ENCODE data around the gene MKLN1. TPM values are rescaled to one million over a fixed set of nuclear protein-coding genes. Genes with fewer than 3 reads are reported as not detected.
"Not testable (repeated sequence)": the region's sequence is repeated elsewhere in the genome, so short reads cannot be mapped to it uniquely, and the experiment has no call there.

MKLN1 gene
- total RNA-seq, 1 donor, result 78.5 TPM

DNA sequence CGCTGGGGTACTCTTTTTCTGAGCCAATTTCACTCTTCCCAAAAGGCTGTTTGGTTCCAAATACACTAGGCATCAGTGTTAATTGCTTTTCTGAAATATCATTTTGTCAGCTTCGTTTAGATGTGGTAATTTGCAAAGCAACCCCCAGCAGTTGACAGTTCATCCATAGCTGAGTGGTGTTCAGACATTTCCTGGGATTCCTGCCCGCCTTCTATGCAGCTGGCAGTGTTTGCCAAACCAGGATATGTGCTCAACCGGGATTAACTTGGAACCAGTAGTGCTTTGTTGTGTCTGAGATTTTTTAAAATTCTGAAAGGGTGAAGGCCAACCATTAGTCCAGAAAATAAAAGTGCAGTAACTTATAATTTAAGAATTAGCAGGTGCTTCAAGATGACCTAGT, 25.2 kb upstream of the MKLN1 start:
- no peaks in the 10 kb centered on the region for H3K9me3 ChIP-seq (ENCODE audit: low read depth, low read length)
- no peaks in the 10 kb centered on the region for H3K4me1 ChIP-seq (ENCODE audit: insufficient read depth, low read length)
- H3K27me3 ChIP-seq (ENCODE audit: insufficient read depth, low read length), result no peaks in the 10 kb centered on the region
- H3K4me3 ChIP-seq (ENCODE audit: low read length), result no peak overlapping the region

DNA sequence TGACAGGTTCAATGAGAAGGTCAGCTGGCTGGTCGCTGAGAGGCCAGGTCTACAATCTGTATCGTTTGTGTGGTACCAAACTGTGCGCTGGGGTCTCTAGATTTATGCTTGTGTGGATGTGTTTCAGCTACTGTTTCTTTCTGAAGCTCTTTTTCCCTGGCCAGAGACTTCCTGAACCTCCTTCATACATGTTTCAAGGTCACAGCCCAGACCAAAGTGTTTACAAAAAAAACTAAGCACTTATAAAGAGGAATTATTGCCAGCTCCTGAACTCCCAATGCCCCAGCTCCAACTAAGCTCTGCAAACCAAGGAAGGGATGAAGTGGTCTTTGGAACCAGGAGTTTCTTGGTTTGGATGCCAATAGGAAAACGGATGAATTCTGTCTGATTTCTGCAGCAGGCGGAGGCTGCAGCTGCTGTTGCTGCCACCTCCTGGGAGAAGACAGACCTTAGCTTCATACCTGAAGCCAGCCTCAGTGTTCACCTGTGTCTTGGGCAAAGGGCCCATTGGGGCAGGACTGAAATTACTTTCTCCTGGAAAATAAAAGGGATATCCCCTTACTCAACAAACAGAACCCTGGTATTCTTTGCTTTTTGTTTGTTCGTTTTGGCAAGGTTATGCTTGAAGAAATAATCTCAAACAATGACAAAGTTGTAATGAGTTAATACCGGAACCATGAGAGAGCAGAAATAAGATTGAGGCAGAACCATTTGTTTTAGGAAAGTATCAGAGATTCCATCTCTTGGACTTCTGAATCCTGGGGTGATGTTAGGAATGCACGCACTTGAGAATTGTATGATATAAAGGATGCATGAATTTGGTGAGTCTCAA, 24.6 kb upstream of the MKLN1 start:
- no peak overlapping the region for H3K4me3 ChIP-seq (ENCODE audit: low read length)

DNA sequence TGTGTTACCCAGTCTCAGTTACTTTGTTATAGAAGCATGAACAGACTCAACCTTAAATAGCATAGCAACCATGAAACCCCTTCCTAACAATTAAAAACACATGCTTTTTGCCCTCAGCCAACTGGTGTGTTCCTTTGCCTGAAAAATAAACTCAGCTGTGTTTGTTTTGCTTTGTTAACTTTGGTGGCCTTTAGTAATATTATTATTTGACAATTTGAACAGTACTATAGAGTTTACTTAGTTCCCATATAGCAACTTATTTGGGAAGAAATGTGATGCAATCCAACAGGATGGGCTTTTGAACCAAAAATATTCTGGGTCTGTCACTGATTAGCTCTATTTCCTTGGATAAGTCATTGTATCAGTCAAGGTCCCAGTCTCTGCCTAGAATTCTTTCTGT, 22.5 kb upstream of the MKLN1 start:
- H3K4me1 ChIP-seq (ENCODE audit: insufficient read depth, low read length), result no peaks in the 10 kb centered on the region

More for the DNA sequence above, 24.6 kb upstream of the MKLN1 start:
- no peaks in the 10 kb centered on the region for H3K27me3 ChIP-seq (ENCODE audit: insufficient read depth, low read length)
- no peaks in the 10 kb centered on the region for H3K4me1 ChIP-seq (ENCODE audit: insufficient read depth, low read length)
- H3K9me3 ChIP-seq (ENCODE audit: low read depth, low read length), result no peaks in the 10 kb centered on the region

DNA sequence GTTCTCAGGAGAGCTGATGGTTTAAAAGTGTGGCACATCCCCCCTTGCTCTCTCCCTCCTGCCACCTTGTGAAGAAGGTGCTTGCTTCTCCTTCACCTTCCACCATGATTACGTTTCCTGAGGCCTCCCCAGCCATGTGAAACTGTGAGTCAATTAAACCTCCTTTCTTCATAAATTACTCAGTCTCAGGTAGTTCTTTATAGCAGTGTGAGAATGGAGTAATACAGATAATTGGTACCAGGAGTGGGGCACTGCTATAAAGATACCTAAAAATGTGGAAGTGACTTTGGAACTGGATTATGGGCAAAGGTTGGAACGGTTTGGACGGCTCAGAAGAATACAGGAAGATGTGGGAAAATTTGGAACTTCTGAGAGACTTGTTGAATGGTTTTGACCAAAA, 21.6 kb upstream of the MKLN1 start:
- H3K27me3 ChIP-seq (ENCODE audit: insufficient read depth, low read length); H3K4me1 ChIP-seq (ENCODE audit: insufficient read depth, low read length); H3K4me3 ChIP-seq (ENCODE audit: low read length); H3K9me3 ChIP-seq (ENCODE audit: low read depth, low read length): not testable (repeated sequence)

More for the DNA sequence above, 22.5 kb upstream of the MKLN1 start:
- Histone ChIP-seq H3K4me3 (ENCODE audit: low read length) (no peak overlapping the region), H3K9me3 (ENCODE audit: low read depth, low read length) (no peaks in the 10 kb centered on the region), H3K27me3 (ENCODE audit: insufficient read depth, low read length) (no peaks in the 10 kb centered on the region)

DNA sequence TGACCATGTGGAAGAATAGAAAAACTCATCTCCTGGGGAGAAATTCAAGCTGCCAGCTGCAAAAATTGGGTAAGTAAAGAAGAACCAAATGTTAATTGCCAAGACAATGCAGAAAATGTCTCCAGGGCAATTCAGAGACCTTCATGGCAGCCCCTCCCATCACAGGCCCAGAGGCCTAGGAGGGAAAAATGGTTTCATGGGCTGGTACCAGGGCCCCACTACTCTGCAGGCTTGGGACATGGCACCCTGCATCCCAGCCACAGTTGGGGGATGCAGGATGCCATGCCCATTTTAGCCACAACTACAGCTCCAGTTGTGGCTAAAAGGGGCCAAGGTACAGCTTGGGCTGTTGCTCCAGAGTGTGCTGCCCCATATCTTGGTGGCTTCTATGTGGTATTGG, 20.9 kb upstream of the MKLN1 start:
- no peaks in the 10 kb centered on the region for H3K4me1 ChIP-seq (ENCODE audit: insufficient read depth, low read length)
- H3K9me3 ChIP-seq (ENCODE audit: low read depth, low read length), result no peaks in the 10 kb centered on the region
- no peaks in the 10 kb centered on the region for H3K27me3 ChIP-seq (ENCODE audit: insufficient read depth, low read length)
- H3K4me3 ChIP-seq (ENCODE audit: low read length), result no peak overlapping the region

DNA sequence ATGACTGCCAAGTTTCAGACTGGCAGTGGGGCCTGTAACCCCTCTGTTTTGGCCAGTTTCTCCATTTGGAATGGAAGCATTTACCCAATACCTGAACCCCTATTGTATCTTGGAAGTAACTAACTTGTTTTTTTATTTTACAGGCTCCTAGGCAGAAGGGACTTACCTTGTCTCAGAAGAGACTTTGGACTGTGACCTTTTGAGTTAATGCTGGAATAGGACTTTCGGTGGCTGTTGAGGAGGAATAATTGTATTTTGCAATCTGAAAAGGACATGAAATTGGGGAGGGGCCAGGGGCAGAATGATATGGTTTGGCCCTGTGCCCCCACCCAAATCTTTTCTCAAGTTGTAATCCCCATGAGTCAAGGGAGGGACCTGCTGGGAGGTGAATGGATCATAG, 20.0 kb upstream of the MKLN1 start:
- Histone ChIP-seq H3K9me3 (ENCODE audit: low read depth, low read length) (peaks cover 1% of the 10 kb centered on the region), H3K4me1 (ENCODE audit: insufficient read depth, low read length) (no peaks in the 10 kb centered on the region), H3K27me3 (ENCODE audit: insufficient read depth, low read length) (no peaks in the 10 kb centered on the region), H3K4me3 (ENCODE audit: low read length) (no peak overlapping the region)

DNA sequence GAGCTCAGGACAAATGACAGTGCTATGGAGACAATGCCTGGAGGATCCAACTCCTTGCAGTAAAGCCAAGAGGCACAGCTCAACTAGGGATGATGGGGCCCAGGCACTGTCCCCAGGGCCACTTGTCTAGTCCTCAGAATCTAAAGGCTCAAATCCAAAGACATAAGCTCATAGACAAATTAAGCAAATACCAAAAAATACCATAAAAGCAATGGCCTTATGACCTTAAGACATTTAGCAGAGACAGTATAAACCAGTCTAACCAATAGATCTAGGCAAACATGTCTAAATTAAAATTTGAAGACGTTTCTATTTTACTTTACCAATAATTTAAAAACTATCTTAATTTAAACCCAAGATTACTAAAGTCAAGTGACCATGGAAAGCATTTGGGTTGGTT, 14.8 kb upstream of the MKLN1 start:
- no peak overlapping the region for H3K4me3 ChIP-seq (ENCODE audit: low read length)
- H3K27me3 ChIP-seq (ENCODE audit: insufficient read depth, low read length), result no peaks in the 10 kb centered on the region
- no peaks in the 10 kb centered on the region for H3K4me1 ChIP-seq (ENCODE audit: insufficient read depth, low read length)
- peaks cover 5% of the 10 kb centered on the region for H3K9me3 ChIP-seq (ENCODE audit: low read depth, low read length)

DNA sequence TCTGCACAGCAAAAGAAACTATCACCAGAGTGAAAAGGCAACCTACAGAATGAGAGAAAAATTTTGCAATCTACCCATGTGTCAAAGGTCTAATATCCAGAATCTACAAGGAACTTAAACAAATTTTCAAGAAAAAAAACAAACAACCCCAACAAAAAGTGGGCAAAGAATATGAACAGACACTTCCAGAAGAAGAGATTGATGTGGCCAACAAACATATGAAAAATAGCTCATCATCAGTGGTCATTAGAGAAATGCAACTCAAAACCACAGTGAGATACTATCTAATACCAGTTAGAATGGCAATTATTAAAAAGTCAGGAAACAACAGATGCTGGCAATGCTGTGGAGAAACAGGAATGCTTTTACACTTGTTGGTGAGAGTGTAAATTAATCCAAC, 7.1 kb upstream of the MKLN1 start:
- no peaks in the 10 kb centered on the region for H3K27me3 ChIP-seq (ENCODE audit: insufficient read depth, low read length)
- peaks cover 4% of the 10 kb centered on the region for H3K4me1 ChIP-seq (ENCODE audit: insufficient read depth, low read length)
- no peak overlapping the region for H3K4me3 ChIP-seq (ENCODE audit: low read length)
- no peaks in the 10 kb centered on the region for H3K9me3 ChIP-seq (ENCODE audit: low read depth, low read length)

DNA sequence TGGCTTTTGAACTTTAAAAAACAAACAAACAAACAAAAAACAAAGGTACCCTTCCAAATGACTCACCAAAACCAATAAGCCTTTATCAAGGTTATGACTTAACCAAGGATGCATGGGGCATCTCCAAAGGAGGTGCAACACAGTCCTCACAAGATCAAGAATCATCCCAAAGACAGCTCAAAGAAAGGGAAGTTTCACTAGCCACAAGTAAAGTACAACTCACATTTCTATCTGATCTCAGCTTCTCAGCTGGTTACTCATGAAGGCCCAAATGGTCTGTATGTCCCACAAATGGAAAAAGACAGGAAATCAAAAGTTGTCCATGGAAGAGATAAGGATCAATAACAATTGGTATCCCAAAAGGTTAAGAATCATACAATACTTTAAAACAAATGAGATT, 6.0 kb upstream of the MKLN1 start:
- peaks cover 5% of the 10 kb centered on the region for H3K4me1 ChIP-seq (ENCODE audit: insufficient read depth, low read length)
- H3K4me3 ChIP-seq (ENCODE audit: low read length), result no peak overlapping the region
- no peaks in the 10 kb centered on the region for H3K9me3 ChIP-seq (ENCODE audit: low read depth, low read length)
- no peaks in the 10 kb centered on the region for H3K27me3 ChIP-seq (ENCODE audit: insufficient read depth, low read length)

DNA sequence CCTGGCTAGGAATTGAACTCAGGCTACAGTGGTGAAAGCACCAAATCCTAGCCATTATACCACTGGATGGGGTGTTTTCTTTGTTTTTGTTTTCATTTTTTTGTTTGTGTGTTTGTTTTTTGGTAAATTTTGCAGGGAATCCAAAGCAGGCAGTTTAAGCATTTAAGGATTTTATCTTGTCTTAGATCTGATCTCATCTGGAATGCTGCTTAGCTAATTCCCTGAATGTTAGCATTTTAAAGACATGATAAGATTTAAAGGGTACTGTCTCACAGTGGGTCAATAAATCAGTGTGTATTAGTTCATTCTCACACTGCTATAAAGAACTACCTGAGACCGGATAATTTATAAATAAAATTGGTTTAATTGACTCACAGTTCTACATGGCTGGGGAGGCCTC, 5.6 kb upstream of the MKLN1 start:
- Histone ChIP-seq H3K27me3 (ENCODE audit: insufficient read depth, low read length) (no peaks in the 10 kb centered on the region), H3K4me3 (ENCODE audit: low read length) (no peak overlapping the region), H3K4me1 (ENCODE audit: insufficient read depth, low read length) (peaks cover 9% of the 10 kb centered on the region), H3K9me3 (ENCODE audit: low read depth, low read length) (no peaks in the 10 kb centered on the region)

DNA sequence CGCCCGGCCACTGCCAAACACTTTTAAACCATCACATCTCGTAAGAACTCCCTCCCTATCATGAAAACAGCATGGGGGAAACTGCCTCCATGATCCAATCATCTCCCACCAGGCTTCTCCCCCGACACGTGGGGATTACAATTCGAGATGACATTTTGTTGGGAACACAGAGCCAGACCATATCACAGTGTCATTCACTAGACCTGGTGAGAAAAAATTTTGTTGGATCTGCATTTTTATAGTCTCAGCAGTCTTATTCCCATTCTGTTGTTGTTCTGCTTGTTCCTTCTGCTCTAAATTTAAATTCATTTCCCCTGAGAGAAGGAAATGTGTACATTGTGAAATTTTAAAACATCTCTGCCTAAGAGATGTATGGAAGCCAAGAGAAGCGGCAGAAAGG, 4.8 kb upstream of the MKLN1 start:
- H3K4me1 ChIP-seq (ENCODE audit: insufficient read depth, low read length), result peaks cover 12% of the 10 kb centered on the region
- no peaks in the 10 kb centered on the region for H3K27me3 ChIP-seq (ENCODE audit: insufficient read depth, low read length)
- no peaks in the 10 kb centered on the region for H3K9me3 ChIP-seq (ENCODE audit: low read depth, low read length)
- no peak overlapping the region for H3K4me3 ChIP-seq (ENCODE audit: low read length)

DNA sequence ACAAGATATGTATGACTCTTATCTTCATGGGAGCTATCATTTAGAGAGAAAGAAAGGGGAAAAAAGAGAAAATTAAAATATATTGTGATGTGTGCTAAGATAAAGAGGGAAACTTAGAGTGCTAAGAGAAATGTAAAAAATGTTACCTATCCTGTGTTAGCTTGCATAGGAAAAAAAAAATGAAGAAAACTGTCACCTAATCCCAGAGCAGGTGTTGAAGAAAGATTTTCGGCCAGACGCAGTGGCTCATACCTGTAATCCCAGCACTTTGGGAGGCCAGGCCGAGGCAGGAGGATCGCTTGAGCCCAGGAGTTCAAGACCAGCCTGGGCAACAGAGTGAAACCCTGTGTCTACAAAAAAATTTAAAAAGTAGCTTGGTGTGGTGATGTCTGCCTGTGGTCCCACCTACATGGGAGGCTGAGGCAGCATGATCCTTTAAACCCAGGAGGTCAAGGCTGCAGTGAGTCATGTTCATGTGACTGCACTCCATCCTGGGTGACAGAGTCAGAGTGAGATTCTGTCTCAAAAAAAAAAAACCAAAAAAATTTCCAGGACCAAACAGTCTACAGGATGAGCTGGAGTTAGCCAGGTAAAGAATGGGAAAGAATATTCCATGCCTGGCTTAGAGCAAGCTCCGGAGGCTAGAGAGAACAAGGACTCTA, 2.4 kb upstream of the MKLN1 start:
- H3K27me3 ChIP-seq (ENCODE audit: insufficient read depth, low read length), result no peaks in the 10 kb centered on the region
- no peaks in the 10 kb centered on the region for H3K9me3 ChIP-seq (ENCODE audit: low read depth, low read length)
- peaks cover 30% of the 10 kb centered on the region for H3K4me1 ChIP-seq (ENCODE audit: insufficient read depth, low read length)
- H3K4me3 ChIP-seq (ENCODE audit: low read length), result no peak overlapping the region

DNA sequence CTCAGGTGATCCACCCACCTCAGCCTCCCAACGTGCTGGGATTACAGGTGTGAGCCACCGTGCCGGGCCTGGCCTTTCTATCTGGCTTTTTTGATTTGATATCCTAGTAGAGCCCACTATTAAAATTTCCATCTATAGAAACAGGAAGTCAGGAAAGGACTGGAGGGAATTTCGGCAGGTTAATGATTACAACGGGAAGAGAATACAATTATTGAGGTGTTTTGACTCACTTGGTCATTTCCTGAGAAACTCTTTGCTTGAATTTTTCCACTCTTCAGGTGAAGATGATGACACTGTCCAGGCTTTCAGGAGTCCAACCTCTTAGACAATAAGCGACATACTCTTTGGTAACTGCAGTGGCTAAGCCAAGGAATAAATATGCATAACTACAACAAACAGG, 1.1 kb upstream of the MKLN1 start:
- Histone ChIP-seq H3K4me3 (ENCODE audit: low read length) (no peak overlapping the region), H3K27me3 (ENCODE audit: insufficient read depth, low read length) (no peaks in the 10 kb centered on the region), H3K9me3 (ENCODE audit: low read depth, low read length) (no peaks in the 10 kb centered on the region), H3K4me1 (ENCODE audit: insufficient read depth, low read length) (peaks cover 31% of the 10 kb centered on the region)

DNA sequence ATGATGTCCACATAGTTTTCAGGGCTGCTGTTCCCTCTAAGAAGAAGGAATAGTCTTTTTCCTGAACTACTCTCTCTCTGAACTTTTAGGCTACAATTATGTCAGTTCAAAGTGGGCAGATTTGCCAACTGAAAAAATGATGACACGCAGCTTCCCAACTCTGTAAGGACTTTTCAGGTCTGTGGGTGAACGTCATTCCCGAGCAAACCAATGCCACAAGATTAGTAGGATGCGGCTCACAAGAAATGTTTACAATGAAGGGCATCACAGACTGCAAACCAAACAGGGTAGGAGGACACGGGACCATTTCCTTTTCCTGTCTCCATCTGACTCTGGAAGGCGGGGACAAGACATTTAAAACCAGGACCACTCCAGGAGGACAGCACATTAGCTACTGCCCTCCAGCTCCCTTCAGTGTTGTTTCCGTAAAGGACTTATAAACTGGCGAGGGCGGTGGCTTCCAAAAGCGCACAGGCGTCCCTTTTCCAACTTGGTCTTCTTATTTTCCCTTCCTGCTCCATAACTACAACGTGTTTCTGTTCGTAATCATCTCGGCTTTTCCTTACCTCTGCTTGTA, 539 bp upstream of the MKLN1 start:
- Histone ChIP-seq H3K4me3 (ENCODE audit: low read length) (peak overlapping the region; percentile 97), H3K4me1 (ENCODE audit: insufficient read depth, low read length) (peaks cover 31% of the 10 kb centered on the region), H3K9me3 (ENCODE audit: low read depth, low read length) (no peaks in the 10 kb centered on the region), H3K27me3 (ENCODE audit: insufficient read depth, low read length) (no peaks in the 10 kb centered on the region)

DNA sequence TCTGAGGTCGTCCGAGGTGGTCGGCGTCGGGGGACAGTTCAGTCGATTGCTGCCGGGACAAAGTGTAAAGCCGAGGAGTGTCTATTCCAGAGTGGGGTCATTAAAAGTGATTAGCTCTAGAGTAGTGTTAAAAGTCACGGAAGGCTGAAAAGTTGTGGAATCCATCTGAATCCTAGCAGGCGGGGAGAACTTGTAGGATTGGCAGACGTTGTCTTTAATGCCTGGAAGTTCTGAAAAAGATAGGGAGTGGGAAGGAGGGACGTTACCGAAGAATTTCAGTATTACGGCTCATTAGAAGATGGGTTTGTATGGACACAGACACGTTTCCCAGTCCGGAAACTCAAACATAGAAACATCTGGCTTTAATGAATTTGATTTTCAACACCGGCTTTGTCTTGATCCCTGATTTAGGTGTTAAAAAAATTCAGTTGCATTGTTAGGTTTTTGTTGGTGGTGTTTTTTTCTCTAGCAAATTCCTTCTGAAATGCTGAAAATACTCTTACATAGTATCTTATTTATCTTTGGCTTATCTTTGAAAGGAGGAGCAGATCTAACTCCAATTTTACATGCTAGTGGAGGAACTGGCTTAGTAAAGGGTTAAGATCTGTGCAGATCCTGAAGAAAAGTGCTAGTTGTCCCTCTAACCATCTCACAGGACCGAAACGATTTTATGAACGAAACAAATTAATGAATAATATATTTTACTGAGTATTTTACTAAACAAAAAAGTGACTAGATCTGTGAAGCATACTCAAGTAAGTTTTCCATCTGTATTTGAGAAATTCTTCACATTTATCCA, 900 bp downstream of the MKLN1 start:
- peak overlapping the region; percentile 97 for H3K4me3 ChIP-seq (ENCODE audit: low read length)

More for the DNA sequence above, 900 bp downstream of the MKLN1 start:
- peaks cover 27% of the 10 kb centered on the region for H3K4me1 ChIP-seq (ENCODE audit: insufficient read depth, low read length)
- H3K27me3 ChIP-seq (ENCODE audit: insufficient read depth, low read length), result no peaks in the 10 kb centered on the region
- no peaks in the 10 kb centered on the region for H3K9me3 ChIP-seq (ENCODE audit: low read depth, low read length)

Data from mononuclear cell (primary cell).